Tibial nerve (tissue), 4 donors: ENCODE data around the gene YWHAH. TPM values are rescaled to one million over a fixed set of nuclear protein-coding genes. Genes with fewer than 3 reads are reported as not detected.

Experiments
- DNase-seq, 2 donors: peaks; one replicate each; pipeline ENCODE4 v3.0.0-alpha.2; 2019; ENCODE audit warnings: low spot score in 2 of 2
- H3K27ac ChIP-seq, 4 donors: fragments of 200-600 bp; sonication (generic) in 3 of 4; one replicate each; pipeline ENCODE4 v1.5.1; 2017 to 2019; ENCODE audit warnings: mild to moderate bottlenecking in 1 of 4
- H3K27me3 ChIP-seq, 2 donors: fragments of 200-600 bp; sonication (generic) in 1 of 2; one replicate each; pipeline versions ENCODE4 v1.5.1 to v1.6.0; 2017 to 2019
- H3K36me3 ChIP-seq, 3 donors: fragments of 200-600 bp; sonication (generic); one replicate each; pipeline ENCODE4 v1.5.1; 2018 to 2019
- H3K4me1 ChIP-seq, 4 donors: fragments of 200-600 bp; sonication (generic) in 3 of 4; one replicate each; pipeline ENCODE4 v1.5.1; 2017 to 2019
- H3K4me3 ChIP-seq, 4 donors: fragments of 200-600 bp; sonication (generic) in 3 of 4; one replicate each; pipeline ENCODE4 v1.5.1; 2017 to 2019; ENCODE audit warnings: mild to moderate bottlenecking in 1 of 4, moderate library complexity in 1 of 4
- H3K9me3 ChIP-seq, 4 donors: fragments of 200-600 bp; sonication (generic) in 3 of 4; one replicate each; pipeline ENCODE4 v1.5.1; 2017 to 2019
- CTCF ChIP-seq, 5 experiments: fragments of 200-600 bp in 3 of 5; fragments of 450-650 bp in 2 of 5; sonication (generic) in 3 of 5; IDR thresholded peaks; one replicate each; pipeline ENCODE4 v1.5.1; 2016 to 2019; ENCODE audit warnings: antibody characterized with exemption in 5 of 5, mild to moderate bottlenecking in 3 of 5, moderate library complexity in 2 of 5
- EP300 ChIP-seq, 2 donors: sonication (generic); formaldehyde crosslinking; IDR thresholded peaks; one replicate each; pipeline ENCODE4 v1.6.1; 2017; ENCODE audit warnings: antibody characterized with exemption in 2 of 2, mild to moderate bottlenecking in 1 of 2
- POLR2A ChIP-seq, 2 donors: fragments of 450-650 bp; IDR thresholded peaks; one replicate each; pipeline ENCODE4 v1.6.1; 2017; ENCODE audit warnings: antibody characterized with exemption in 2 of 2, mild to moderate bottlenecking in 2 of 2, moderate library complexity in 2 of 2
- WGBS, 2 donors: methylation state at CpG; one replicate each; pipeline ENCODE4 v1.1.5; 2018; 5-methylcytosine and 5-hydroxymethylcytosine counted together
- total RNA-seq, 4 donors: library from RNA; depleted of rRNA; stranded (reverse); fragments of >200 nt; gene quantifications; one replicate each; pipeline ENCODE4 v1.1.0, GENCODE V29; 2016

The YWHAH gene
- total RNA-seq, 4 donors from 2014 or later: 66.3 to 102 (median 98.0) TPM

- Histone ChIP-seq H3K36me3 (no peaks in the 10 kb centered on the region), H3K9me3 (no peaks in the 10 kb centered on the region), H3K4me1 (peaks cover 0 to 7% (median 0%) of the 10 kb centered on the region in 4 donors), H3K4me3 (no peak overlapping the region), H3K27ac (no peak overlapping the region), H3K27me3 (no peaks in the 10 kb centered on the region)
- 80 to 83% methylated on average over 3 of the region's 3 CpGs for WGBS, 2 donors
- TF ChIP-seq POLR2A (IDR thresholded peaks at IDR 0.05): no peak
- no peak for TF ChIP-seq CTCF (IDR thresholded peaks at IDR 0.05)
- no peak for TF ChIP-seq EP300 (IDR thresholded peaks at IDR 0.05)
- DNase-seq: no peak
Measured at GRCh38 chr22:31927562-31927961, 16.8 kb upstream of the YWHAH start.

DNA sequence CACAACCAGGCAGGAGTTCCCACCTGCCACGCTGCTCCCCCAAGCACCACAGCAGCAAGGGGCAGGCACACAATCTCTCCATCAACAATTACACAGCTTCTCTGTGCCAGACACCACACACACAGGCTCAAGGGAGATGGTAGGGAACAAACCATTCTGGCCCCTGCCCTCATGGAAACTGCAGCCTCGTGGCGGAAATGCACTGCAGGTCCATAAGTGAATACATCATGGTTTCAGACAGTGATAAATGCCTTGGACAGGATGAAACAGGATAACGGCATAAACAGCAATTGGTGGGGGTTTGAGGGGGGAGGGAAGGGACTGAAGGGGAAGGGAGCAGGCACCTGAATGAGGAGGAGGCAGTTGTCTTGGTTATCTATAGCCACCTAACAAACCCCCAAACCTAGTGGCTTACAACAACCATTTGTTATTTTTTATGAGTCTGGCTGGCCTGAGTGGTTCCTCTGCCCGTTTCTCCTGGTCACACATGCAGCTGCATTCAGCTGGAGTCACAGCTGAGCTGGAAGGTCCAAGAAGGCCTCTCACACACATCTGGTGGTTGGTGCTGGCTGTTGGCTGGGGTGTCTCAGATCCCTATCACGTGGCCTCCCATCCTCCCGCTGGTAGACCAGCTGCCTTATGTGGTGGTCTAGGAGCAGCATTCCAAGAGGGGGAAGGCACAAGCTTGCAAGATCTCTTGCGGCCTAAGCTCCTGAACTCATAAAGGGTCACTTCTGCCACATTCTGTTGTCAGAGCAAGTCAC is 15.0 kb upstream of the YWHAH start:
- Histone ChIP-seq H3K4me3 (no peak overlapping the region), H3K27me3 (no peaks in the 10 kb centered on the region), H3K4me1 (peaks cover 0 to 7% (median 0%) of the 10 kb centered on the region in 4 donors), H3K27ac (no peak overlapping the region), H3K36me3 (no peaks in the 10 kb centered on the region), H3K9me3 (no peaks in the 10 kb centered on the region)
- TF ChIP-seq EP300 (IDR thresholded peaks at IDR 0.05) (no peak), POLR2A (IDR thresholded peaks at IDR 0.05) (no peak), CTCF (IDR thresholded peaks at IDR 0.05) (no peak)
- no peak for DNase-seq
- WGBS, 2 donors: 53 to 59% methylated on average over 7 to 8 of the region's 8 CpGs

DNA sequence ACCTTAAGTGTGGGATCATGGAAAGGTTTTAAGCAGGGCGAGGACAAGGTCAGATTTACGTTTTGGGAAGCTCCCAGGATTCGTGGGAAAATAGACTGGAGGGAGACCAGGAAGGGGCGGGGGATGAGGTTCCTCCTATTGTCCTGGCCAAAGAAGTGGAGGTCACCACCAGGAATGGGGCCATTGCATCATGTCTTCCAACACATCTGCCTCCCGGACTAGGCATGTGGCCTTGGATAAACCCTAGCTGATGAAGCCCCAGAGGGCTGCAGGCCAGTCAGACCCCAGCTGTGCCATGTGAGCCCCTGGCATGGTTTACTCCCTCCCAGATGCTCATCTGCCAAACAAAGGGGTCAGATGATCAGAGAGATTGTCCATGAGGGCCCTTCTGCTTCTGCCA is 11.5 kb upstream of the YWHAH start:
- Histone ChIP-seq H3K4me1 (peaks cover 0 to 7% (median 0%) of the 10 kb centered on the region in 4 donors), H3K36me3 (no peaks in the 10 kb centered on the region), H3K9me3 (no peaks in the 10 kb centered on the region), H3K4me3 (no peak overlapping the region), H3K27me3 (no peaks in the 10 kb centered on the region), H3K27ac (no peak overlapping the region)
- no peak for DNase-seq
- WGBS, 2 donors: 57 to 79% methylated on average over 5 of the region's 5 CpGs
- TF ChIP-seq POLR2A (IDR thresholded peaks at IDR 0.05) (no peak), CTCF (IDR thresholded peaks at IDR 0.05) (no peak), EP300 (IDR thresholded peaks at IDR 0.05) (no peak)

GRCh38 chr22:31933406-31933805 is 10.9 kb upstream of the YWHAH start:
- H3K4me3 ChIP-seq: no peak overlapping the region
- H3K9me3 ChIP-seq: no peaks in the 10 kb centered on the region
- DNase-seq: no peak
- WGBS, 2 donors: 93 to 94% methylated on average over 6 of the region's 6 CpGs
- no peak overlapping the region for H3K27ac ChIP-seq
- no peaks in the 10 kb centered on the region for H3K36me3 ChIP-seq
- H3K4me1 ChIP-seq: peaks cover 0 to 7% (median 0%) of the 10 kb centered on the region in 4 donors
- no peaks in the 10 kb centered on the region for H3K27me3 ChIP-seq
- TF ChIP-seq CTCF (IDR thresholded peaks at IDR 0.05) (no peak), POLR2A (IDR thresholded peaks at IDR 0.05) (no peak), EP300 (IDR thresholded peaks at IDR 0.05) (no peak)

DNA sequence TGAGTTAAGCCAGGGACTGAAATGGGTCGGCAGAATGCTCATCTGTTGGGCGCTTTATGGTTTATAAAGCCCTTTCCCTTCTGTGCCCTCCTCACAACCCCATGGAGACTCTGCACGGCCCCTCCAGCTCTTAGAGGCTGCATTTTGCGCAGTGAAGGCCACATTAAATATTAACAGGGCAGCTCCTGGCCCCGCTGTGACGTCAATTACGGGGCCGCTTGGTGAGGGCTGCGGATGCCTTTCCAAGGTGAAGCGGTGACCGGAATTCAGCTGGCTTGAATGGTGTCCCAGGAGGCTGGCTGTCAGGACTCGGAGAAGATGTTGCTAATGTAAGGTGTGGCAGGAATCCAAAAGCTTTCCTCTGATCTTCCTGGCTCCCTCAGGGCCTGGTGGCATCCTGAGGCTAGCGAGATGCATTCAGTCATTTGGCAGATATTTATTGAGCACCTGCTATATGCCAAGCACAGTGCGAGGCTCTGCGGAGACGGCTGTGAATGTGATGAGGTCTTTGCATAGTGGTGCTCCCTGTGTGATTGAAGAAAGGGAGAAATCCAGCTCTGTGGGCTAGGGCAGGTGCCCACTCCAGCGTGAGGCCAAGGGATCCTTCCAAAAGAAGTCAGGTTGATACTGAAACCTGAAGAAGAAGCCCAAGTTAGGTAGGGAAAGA is 10.4 kb upstream of the YWHAH start:
- H3K4me3 ChIP-seq: no peak overlapping the region
- DNase-seq: no peak
- WGBS, 2 donors: 88 to 91% methylated on average over 17 of the region's 17 CpGs
- H3K4me1 ChIP-seq: peaks cover 0 to 4% (median 0%) of the 10 kb centered on the region in 4 donors
- no peaks in the 10 kb centered on the region for H3K27me3 ChIP-seq
- H3K9me3 ChIP-seq: no peaks in the 10 kb centered on the region
- TF ChIP-seq POLR2A (IDR thresholded peaks at IDR 0.05) (no peak), CTCF (IDR thresholded peaks at IDR 0.05) (no peak)
- no peak overlapping the region for H3K27ac ChIP-seq
- no peaks in the 10 kb centered on the region for H3K36me3 ChIP-seq
